ENCODE data around the gene DIPK1A. TPM values are rescaled to one million over a fixed set of nuclear protein-coding genes. Genes with fewer than 3 reads are reported as not detected.

The DIPK1A gene
- total and polyA plus RNA-seq, 11 donors, result 2.8 to 11.6 (median 6.2) TPM

DNA sequence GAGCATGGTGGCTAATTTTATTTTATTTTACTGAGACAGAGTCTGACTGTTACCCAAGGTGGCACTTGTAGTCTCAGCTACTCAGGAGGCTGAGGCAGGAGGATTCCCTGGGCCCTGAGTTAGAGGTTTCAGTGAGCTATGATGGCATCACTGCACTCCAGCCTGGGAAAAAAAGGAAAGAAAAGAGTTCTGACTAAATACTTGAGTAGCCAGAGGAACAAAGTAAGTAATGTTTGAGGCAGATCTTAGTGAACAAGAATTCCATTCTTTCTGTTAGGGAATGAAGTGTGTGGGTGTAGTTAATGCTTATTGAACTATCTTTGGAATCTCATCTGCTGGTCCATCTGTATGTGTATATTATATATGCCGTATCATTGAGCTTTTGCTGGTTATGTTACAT, 163.3 kb downstream of the DIPK1A start:
- H3K27me3 ChIP-seq, result no peaks in the 10 kb centered on the region
- TF ChIP-seq POLR2A (IDR thresholded peaks at IDR 0.05), result no peak
- TF ChIP-seq, protein P1, sequence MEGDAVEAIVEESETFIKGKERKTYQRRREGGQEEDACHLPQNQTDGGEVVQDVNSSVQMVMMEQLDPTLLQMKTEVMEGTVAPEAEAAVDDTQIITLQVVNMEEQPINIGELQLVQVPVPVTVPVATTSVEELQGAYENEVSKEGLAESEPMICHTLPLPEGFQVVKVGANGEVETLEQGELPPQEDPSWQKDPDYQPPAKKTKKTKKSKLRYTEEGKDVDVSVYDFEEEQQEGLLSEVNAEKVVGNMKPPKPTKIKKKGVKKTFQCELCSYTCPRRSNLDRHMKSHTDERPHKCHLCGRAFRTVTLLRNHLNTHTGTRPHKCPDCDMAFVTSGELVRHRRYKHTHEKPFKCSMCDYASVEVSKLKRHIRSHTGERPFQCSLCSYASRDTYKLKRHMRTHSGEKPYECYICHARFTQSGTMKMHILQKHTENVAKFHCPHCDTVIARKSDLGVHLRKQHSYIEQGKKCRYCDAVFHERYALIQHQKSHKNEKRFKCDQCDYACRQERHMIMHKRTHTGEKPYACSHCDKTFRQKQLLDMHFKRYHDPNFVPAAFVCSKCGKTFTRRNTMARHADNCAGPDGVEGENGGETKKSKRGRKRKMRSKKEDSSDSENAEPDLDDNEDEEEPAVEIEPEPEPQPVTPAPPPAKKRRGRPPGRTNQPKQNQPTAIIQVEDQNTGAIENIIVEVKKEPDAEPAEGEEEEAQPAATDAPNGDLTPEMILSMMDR (IDR thresholded peaks at IDR 0.05), result no peak
- no peak for DNase-seq
- H3K4me1 ChIP-seq, result peaks cover 0 to 9% (median 0%) of the 10 kb centered on the region in 12 donors
- peaks cover 0 to 7% (median 0%) of the 10 kb centered on the region in 12 donors for H3K9me3 ChIP-seq
- H3K27ac ChIP-seq, result no peak overlapping the region
- H3K4me3 ChIP-seq, result no peak overlapping the region
- peak in 1 of 4 donors; percentile 19 for ATAC-seq
- no peaks in the 10 kb centered on the region for H3K36me3 ChIP-seq
- WGBS, 4 donors, result 76 to 86% (median 80%) methylated on average over 1 of the region's 1 CpG
- intact Hi-C loops (cut with DNase I), result no loop called here

GRCh38 chr1:92797297-92797696, 164.0 kb downstream of the DIPK1A start:
- TF ChIP-seq, protein P1 (IDR thresholded peaks at IDR 0.05), result no peak
- no peak for TF ChIP-seq POLR2A (IDR thresholded peaks at IDR 0.05)
- H3K36me3 ChIP-seq, result no peaks in the 10 kb centered on the region
- H3K27ac ChIP-seq, result no peak overlapping the region
- H3K9me3 ChIP-seq, result peaks cover 0 to 7% (median 0%) of the 10 kb centered on the region in 12 donors
- peak in 2 of 4 donors; percentile 33 to 66 for ATAC-seq
- H3K4me1 ChIP-seq, result peaks cover 0 to 9% (median 3%) of the 10 kb centered on the region in 12 donors
- H3K27me3 ChIP-seq, result no peaks in the 10 kb centered on the region
- H3K4me3 ChIP-seq, result no peak overlapping the region
- DNase-seq, result peak in 1 of 5 donors; percentile 38
- intact Hi-C loops (cut with DNase I), result no loop called here

- 83 to 90% (median 86%) methylated on average over 4 of the region's 4 CpGs for WGBS, 4 donors
- no peaks in the 10 kb centered on the region for H3K36me3 ChIP-seq
- H3K4me1 ChIP-seq, result peaks cover 0 to 18% (median 0%) of the 10 kb centered on the region in 12 donors
- H3K4me3 ChIP-seq, result no peak overlapping the region
- DNase-seq, result no peak
- no peak for ATAC-seq
- H3K9me3 ChIP-seq, result peaks cover 0 to 7% (median 0%) of the 10 kb centered on the region in 12 donors
- no peaks in the 10 kb centered on the region for H3K27me3 ChIP-seq
- intact Hi-C loops (cut with DNase I), result no loop called here
- TF ChIP-seq POLR2A (IDR thresholded peaks at IDR 0.05), result no peak
- TF ChIP-seq, protein P1 (IDR thresholded peaks at IDR 0.05), result no peak
- H3K27ac ChIP-seq, result no peak overlapping the region
Measured at GRCh38 chr1:92795166-92795565, 166.1 kb downstream of the DIPK1A start.

GRCh38 chr1:92792340-92792782, 168.9 kb downstream of the DIPK1A start:
- Histone ChIP-seq H3K9me3 (peaks cover 0 to 7% (median 0%) of the 10 kb centered on the region in 12 donors), H3K27ac (peak overlapping the region in 8 of 12 donors; percentile 0 to 66 (median 31)), H3K27me3 (no peaks in the 10 kb centered on the region), H3K4me3 (peak overlapping the region in 2 of 12 donors; percentile 25 to 41), H3K4me1 (peaks cover 0 to 18% (median 0%) of the 10 kb centered on the region in 12 donors), H3K36me3 (no peaks in the 10 kb centered on the region)
- TF ChIP-seq, protein P1 (IDR thresholded peaks at IDR 0.05), result no peak
- TF ChIP-seq POLR2A (IDR thresholded peaks at IDR 0.05), result no peak
- intact Hi-C loops (cut with DNase I), result loop anchor here in 1 of 10 donors (5.0 kb wide), 1 partner anchor 40 kb away; the partner anchor contains the start of gene RPL5
- DNase-seq (no peak), ATAC-seq (peak in 2 of 4 donors; percentile 38 to 54)
- WGBS, 4 donors, result 20 to 34% (median 30%) methylated on average over 3 of the region's 3 CpGs

Other genes starting within 250 kb of the DIPK1A start
- gene EVI5, start 176.4 kb downstream of the DIPK1A start, total RNA-seq, result 10 to 100 TPM; 16.7 to 34.6 (median 27.3) TPM
- 10 to 100 TPM in 1 of 2 donors, 1 to 10 TPM in 1; 3.5 to 14.3 TPM for gene EVI5, start 176.4 kb downstream of the DIPK1A start, polyA plus RNA-seq
- gene RPL5, start 129.4 kb downstream of the DIPK1A start, total RNA-seq, result 100 to 1,000 TPM; 463 to 779 (median 580) TPM
- 1,000 to 10,000 TPM; 1,040 to 1,711 TPM for gene RPL5, start 129.4 kb downstream of the DIPK1A start, polyA plus RNA-seq
- gene MTF2, start 117.8 kb upstream of the DIPK1A start, total RNA-seq, result 10 to 100 TPM in 2 of 9 donors, 1 to 10 TPM in 7; 4.8 to 11.4 (median 8.0) TPM
- 1 to 10 TPM; 5.7 to 5.9 TPM for gene MTF2, start 117.8 kb upstream of the DIPK1A start, polyA plus RNA-seq
- gene TMED5, start 219.0 kb upstream of the DIPK1A start, total RNA-seq, result 10 to 100 TPM; 36.5 to 95.3 (median 55.0) TPM
- 10 to 100 TPM in 1 of 2 donors, 1 to 10 TPM in 1; 9.2 to 68.8 TPM for gene TMED5, start 219.0 kb upstream of the DIPK1A start, polyA plus RNA-seq
- 1 to 10 TPM; 1.9 to 8.9 (median 4.2) TPM for gene CCDC18, start 219.3 kb upstream of the DIPK1A start, total RNA-seq
- 1 to 10 TPM; 1.7 to 2.5 TPM for gene CCDC18, start 219.3 kb upstream of the DIPK1A start, polyA plus RNA-seq